SK-N-SH treated with all-trans-retinoic acid at 6 μM for 48 hours (cell line): ENCODE data around the gene FAM20A.
A peak's percentile ranks its signal among the peaks of the same experiment; 100 is the strongest.

Source experiments
- ATAC-seq: fragments of 200-7000 bp; cut with Tn5 transposase; 3 replicates; pipeline ENCODE4 v1.9.1; 2020; ENCODE audit warnings: mild to moderate bottlenecking, moderate library complexity
- ARNTL ChIP-seq: fragments of 450-650 bp; formaldehyde crosslinking; IDR thresholded peaks from 2 replicates; pipeline ENCODE4 v1.5.0; 2020; ENCODE audit warnings: low read depth, mild to moderate bottlenecking, moderate library complexity, borderline replicate concordance
- BACH2 ChIP-seq: fragments of 250-450 bp; sonication (Bioruptor Pico); IDR thresholded peaks from 2 replicates; pipeline ENCODE4 v1.9.0; 2021; ENCODE audit warnings: mild to moderate bottlenecking, borderline replicate concordance
- CSDC2 ChIP-seq: fragments of 250-450 bp; sonication (Bioruptor Pico); IDR thresholded peaks from 2 replicates; pipeline ENCODE4 v1.5.0; 2020; ENCODE audit warnings: mild to moderate bottlenecking, moderate library complexity
- ESRRG ChIP-seq: fragments of 250-450 bp; sonication (Bioruptor Pico); IDR thresholded peaks from 2 replicates; pipeline ENCODE4 v1.6.1; 2021; ENCODE audit warnings: mild to moderate bottlenecking
- GLIS3 ChIP-seq: fragments of 250-450 bp; sonication (Bioruptor Pico); IDR thresholded peaks from 2 replicates; pipeline ENCODE4 v1.5.0; 2020; ENCODE audit warnings: mild to moderate bottlenecking, moderate library complexity
- ISL1 ChIP-seq: fragments of 250-450 bp; sonication (Bioruptor Pico); IDR thresholded peaks from 2 replicates; pipeline ENCODE4 v2.1.2; 2022; ENCODE audit warnings: mild to moderate bottlenecking, moderate library complexity
- OSR1 ChIP-seq: fragments of 250-450 bp; sonication (Bioruptor Pico); IDR thresholded peaks from 2 replicates; pipeline ENCODE4 v1.8.0; 2022; ENCODE audit warnings: moderate library complexity, mild to moderate bottlenecking, inconsistent platforms
- PPARA ChIP-seq: fragments of 250-450 bp; sonication (Bioruptor Pico); IDR thresholded peaks from 2 replicates; pipeline ENCODE4 v1.5.0; 2020; ENCODE audit warnings: mild to moderate bottlenecking, borderline replicate concordance
- RARB ChIP-seq: fragments of 250-450 bp; sonication (Bioruptor Pico); IDR thresholded peaks from 2 replicates; pipeline ENCODE4 v1.8.0; 2021; ENCODE audit warnings: mild to moderate bottlenecking, moderate library complexity
- SNAI2 ChIP-seq: fragments of 250-450 bp; sonication (Bioruptor Pico); IDR thresholded peaks from 2 replicates; pipeline ENCODE4 v1.5.0; 2020; ENCODE audit warnings: mild to moderate bottlenecking, moderate library complexity
- TCF4 ChIP-seq: fragments of 250-450 bp; sonication (Bioruptor Pico); IDR thresholded peaks from 2 replicates; pipeline ENCODE4 v1.8.0; 2021; ENCODE audit warnings: mild to moderate bottlenecking, moderate library complexity, borderline replicate concordance
- TOX ChIP-seq: fragments of 250-450 bp; sonication (Bioruptor Pico); IDR thresholded peaks from 2 replicates; pipeline ENCODE4 v1.8.0; 2021; ENCODE audit warnings: mild to moderate bottlenecking, moderate library complexity, borderline replicate concordance
- ZC3H10 ChIP-seq: fragments of 250-450 bp; sonication (Bioruptor Pico); IDR thresholded peaks from 2 replicates; pipeline ENCODE4 v1.5.1; 2021; ENCODE audit warnings: mild to moderate bottlenecking, moderate library complexity
- ZFP3 ChIP-seq: fragments of 250-450 bp; sonication (Bioruptor Pico); IDR thresholded peaks from 2 replicates; pipeline ENCODE4 v1.5.0; 2020; ENCODE audit warnings: mild to moderate bottlenecking, moderate library complexity
- ZFP30 ChIP-seq: fragments of 450-650 bp; formaldehyde crosslinking; IDR thresholded peaks from 2 replicates; pipeline ENCODE4 v1.5.0; 2022; ENCODE audit warnings: mild to moderate bottlenecking, moderate library complexity
- ZNF565 ChIP-seq: fragments of 450-650 bp; formaldehyde crosslinking; conservative IDR thresholded peaks from 2 replicates; pipeline ENCODE4 v1.5.0; 2020; ENCODE audit warnings: low read depth, mild to moderate bottlenecking, moderate library complexity
- ZNF70 ChIP-seq: fragments of 450-650 bp; formaldehyde crosslinking; IDR thresholded peaks from 2 replicates; pipeline ENCODE4 v1.5.0; 2020; ENCODE audit warnings: mild to moderate bottlenecking, moderate library complexity
- TF ChIP-seq, protein P1 (sequence below): fragments of 250-450 bp; sonication (Bioruptor Pico); IDR thresholded peaks from 2 replicates; pipeline ENCODE4 v1.5.0; 2020; ENCODE audit warnings: mild to moderate bottlenecking, moderate library complexity
- TF ChIP-seq, protein P2 (sequence below): fragments of 250-450 bp; sonication (Bioruptor Pico); IDR thresholded peaks from 2 replicates; pipeline ENCODE4 v1.5.1; 2021; ENCODE audit warnings: mild to moderate bottlenecking, moderate library complexity
- TF ChIP-seq, protein P3 (sequence below): fragments of 250-450 bp; sonication (Bioruptor Pico); IDR thresholded peaks from 2 replicates; pipeline ENCODE4 v1.8.0; 2020; ENCODE audit warnings: mild to moderate bottlenecking, moderate library complexity, borderline replicate concordance
- TF ChIP-seq, protein P4 (sequence below): fragments of 250-450 bp; sonication (Bioruptor Pico); IDR thresholded peaks from 2 replicates; pipeline ENCODE4 v1.5.1; 2020; ENCODE audit warnings: low read depth, mild to moderate bottlenecking, moderate library complexity

Gene FAM20A

DNA sequence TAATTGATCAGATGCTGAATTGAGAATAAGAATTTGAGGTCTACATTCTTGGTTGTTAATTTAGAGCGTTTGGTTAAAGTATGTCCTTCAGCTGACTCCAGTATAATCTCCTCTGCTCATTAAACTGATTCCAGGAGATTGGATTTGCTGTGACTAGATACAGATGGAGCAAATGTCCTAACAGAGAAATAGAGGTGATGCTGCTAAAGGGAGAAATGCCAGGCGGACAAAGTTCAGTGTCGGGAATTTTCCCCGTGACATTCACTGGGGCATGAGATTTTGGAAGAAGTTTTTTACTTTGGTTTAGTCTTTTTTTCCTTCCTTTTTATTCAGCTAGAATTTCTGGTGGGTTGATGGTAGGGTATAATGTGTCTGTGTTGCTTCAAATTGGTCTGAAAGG lies 69.9 kb downstream of the FAM20A start:
- no peak for ATAC-seq
- TF ChIP-seq PPARA, result no peak
- no peak for TF ChIP-seq ARNTL (CRISPR knock-in tag)
- no peak for TF ChIP-seq CSDC2
- no peak for TF ChIP-seq SNAI2 (CRISPR knock-in tag)
- no peak for TF ChIP-seq ISL1 (CRISPR knock-in tag)
- TF ChIP-seq RARB (CRISPR knock-in tag), result no peak
- no peak for TF ChIP-seq ZC3H10
- TF ChIP-seq GLIS3 (CRISPR knock-in tag), result no peak
- no peak for TF ChIP-seq OSR1 (CRISPR knock-in tag)
- no peak for TF ChIP-seq BACH2 (CRISPR knock-in tag)

DNA sequence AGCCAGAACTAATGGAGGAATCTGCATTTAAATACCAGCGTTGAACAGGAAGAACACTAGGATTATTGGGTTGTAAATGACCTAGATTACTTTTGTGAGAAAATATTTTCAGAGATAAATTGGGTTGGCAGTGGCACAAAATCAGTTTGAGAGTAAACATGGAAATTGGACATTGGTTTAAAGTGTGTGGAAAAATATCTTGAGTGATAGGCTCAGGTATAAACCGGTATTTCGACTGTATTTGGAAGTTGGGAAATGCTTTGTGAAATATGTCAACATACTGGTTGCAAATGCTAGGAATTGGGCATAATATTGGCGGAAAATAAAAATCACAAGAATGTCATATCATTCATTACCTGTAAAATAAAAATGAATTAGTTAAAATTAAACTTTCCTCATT lies 73.9 kb downstream of the FAM20A start:
- TF ChIP-seq CSDC2 (no peak), PPARA (no peak), ZFP30 (CRISPR knock-in tag) (no peak)
- ATAC-seq, result no peak

DNA sequence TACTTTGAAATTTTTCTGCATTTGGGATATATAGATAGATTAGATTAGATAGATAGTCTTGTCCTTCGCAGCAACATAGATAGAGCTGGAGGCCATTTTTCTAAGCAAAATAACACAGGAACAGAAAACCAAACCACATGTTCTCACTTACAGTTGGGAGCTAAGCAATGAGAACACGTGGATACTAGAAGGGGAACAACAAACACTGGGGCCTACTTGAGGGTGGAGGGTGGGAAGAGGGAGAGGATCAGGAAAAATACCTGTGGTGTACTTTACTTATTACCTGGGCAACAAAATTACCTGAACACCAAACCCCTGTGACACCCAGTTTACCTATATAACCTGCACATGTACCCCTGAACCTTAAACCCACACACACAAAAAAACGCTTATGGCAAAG lies 74.6 kb downstream of the FAM20A start:
- no peak for ATAC-seq
- TF ChIP-seq BACH2 (CRISPR knock-in tag) (no peak), GLIS3 (CRISPR knock-in tag) (no peak), TOX (no peak), CSDC2 (no peak), TCF4 (CRISPR knock-in tag) (no peak), ZNF565 (CRISPR knock-in tag) (no peak), ZNF70 (no peak), PPARA (no peak), ZFP30 (CRISPR knock-in tag) (no peak), ESRRG (CRISPR knock-in tag) (no peak), ISL1 (CRISPR knock-in tag) (no peak), ZC3H10 (no peak), RARB (CRISPR knock-in tag) (no peak), OSR1 (CRISPR knock-in tag) (no peak)
- TF ChIP-seq, protein P1, sequence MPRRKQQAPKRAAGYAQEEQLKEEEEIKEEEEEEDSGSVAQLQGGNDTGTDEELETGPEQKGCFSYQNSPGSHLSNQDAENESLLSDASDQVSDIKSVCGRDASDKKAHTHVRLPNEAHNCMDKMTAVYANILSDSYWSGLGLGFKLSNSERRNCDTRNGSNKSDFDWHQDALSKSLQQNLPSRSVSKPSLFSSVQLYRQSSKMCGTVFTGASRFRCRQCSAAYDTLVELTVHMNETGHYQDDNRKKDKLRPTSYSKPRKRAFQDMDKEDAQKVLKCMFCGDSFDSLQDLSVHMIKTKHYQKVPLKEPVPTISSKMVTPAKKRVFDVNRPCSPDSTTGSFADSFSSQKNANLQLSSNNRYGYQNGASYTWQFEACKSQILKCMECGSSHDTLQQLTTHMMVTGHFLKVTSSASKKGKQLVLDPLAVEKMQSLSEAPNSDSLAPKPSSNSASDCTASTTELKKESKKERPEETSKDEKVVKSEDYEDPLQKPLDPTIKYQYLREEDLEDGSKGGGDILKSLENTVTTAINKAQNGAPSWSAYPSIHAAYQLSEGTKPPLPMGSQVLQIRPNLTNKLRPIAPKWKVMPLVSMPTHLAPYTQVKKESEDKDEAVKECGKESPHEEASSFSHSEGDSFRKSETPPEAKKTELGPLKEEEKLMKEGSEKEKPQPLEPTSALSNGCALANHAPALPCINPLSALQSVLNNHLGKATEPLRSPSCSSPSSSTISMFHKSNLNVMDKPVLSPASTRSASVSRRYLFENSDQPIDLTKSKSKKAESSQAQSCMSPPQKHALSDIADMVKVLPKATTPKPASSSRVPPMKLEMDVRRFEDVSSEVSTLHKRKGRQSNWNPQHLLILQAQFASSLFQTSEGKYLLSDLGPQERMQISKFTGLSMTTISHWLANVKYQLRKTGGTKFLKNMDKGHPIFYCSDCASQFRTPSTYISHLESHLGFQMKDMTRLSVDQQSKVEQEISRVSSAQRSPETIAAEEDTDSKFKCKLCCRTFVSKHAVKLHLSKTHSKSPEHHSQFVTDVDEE (CRISPR knock-in tag), result no peak
- TF ChIP-seq, protein P2, sequence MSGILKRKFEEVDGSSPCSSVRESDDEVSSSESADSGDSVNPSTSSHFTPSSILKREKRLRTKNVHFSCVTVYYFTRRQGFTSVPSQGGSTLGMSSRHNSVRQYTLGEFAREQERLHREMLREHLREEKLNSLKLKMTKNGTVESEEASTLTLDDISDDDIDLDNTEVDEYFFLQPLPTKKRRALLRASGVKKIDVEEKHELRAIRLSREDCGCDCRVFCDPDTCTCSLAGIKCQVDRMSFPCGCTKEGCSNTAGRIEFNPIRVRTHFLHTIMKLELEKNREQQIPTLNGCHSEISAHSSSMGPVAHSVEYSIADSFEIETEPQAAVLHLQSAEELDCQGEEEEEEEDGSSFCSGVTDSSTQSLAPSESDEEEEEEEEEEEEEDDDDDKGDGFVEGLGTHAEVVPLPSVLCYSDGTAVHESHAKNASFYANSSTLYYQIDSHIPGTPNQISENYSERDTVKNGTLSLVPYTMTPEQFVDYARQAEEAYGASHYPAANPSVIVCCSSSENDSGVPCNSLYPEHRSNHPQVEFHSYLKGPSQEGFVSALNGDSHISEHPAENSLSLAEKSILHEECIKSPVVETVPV, result no peak
- TF ChIP-seq, protein P3, sequence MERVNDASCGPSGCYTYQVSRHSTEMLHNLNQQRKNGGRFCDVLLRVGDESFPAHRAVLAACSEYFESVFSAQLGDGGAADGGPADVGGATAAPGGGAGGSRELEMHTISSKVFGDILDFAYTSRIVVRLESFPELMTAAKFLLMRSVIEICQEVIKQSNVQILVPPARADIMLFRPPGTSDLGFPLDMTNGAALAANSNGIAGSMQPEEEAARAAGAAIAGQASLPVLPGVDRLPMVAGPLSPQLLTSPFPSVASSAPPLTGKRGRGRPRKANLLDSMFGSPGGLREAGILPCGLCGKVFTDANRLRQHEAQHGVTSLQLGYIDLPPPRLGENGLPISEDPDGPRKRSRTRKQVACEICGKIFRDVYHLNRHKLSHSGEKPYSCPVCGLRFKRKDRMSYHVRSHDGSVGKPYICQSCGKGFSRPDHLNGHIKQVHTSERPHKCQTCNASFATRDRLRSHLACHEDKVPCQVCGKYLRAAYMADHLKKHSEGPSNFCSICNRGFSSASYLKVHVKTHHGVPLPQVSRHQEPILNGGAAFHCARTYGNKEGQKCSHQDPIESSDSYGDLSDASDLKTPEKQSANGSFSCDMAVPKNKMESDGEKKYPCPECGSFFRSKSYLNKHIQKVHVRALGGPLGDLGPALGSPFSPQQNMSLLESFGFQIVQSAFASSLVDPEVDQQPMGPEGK, result no peak

DNA sequence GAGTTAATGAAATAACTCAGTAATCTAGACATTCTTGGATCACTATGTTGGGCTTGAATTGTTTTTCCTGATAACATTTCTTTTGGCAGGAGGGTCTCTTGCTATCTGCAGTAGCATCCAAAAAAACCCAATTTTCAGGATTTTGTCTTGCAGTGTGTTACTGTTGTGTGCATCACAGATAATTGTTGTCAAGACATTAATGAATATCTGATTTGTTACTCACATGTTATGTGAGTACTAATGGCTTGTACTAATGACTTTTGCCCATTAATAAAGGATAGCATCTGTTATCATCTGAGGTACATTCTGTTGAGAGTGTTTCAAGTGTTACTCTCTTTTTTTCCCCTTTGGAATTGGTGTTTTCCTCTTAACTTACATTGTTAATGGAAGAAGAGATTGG lies 78.9 kb downstream of the FAM20A start:
- ATAC-seq, result no peak; the same call in 1 of the 3 replicates
- TF ChIP-seq, protein P4, sequence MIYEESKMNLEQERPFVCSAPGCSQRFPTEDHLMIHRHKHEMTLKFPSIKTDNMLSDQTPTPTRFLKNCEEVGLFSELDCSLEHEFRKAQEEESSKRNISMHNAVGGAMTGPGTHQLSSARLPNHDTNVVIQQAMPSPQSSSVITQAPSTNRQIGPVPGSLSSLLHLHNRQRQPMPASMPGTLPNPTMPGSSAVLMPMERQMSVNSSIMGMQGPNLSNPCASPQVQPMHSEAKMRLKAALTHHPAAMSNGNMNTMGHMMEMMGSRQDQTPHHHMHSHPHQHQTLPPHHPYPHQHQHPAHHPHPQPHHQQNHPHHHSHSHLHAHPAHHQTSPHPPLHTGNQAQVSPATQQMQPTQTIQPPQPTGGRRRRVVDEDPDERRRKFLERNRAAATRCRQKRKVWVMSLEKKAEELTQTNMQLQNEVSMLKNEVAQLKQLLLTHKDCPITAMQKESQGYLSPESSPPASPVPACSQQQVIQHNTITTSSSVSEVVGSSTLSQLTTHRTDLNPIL (CRISPR knock-in tag), result peak; percentile 74
- TF ChIP-seq ISL1 (CRISPR knock-in tag), result peak; percentile 99
- TF ChIP-seq, protein P3, result no peak; the same call in 1 of the 2 replicates
- no peak for TF ChIP-seq ZC3H10
- peak; percentile 46; the same call in 1 of the 2 replicates for TF ChIP-seq ZFP30 (CRISPR knock-in tag)
- 0 out of 2 replicates have a peak, but pooled peaks have one; percentile 12 for TF ChIP-seq GLIS3 (CRISPR knock-in tag)
- TF ChIP-seq ESRRG (CRISPR knock-in tag), result peak; percentile 89
- TF ChIP-seq, protein P2, result peak; percentile 93
- TF ChIP-seq ZFP3 (CRISPR knock-in tag), result peak; percentile 74; the same call in 1 of the 2 replicates
- no peak for TF ChIP-seq OSR1 (CRISPR knock-in tag)
- TF ChIP-seq BACH2 (CRISPR knock-in tag), result no peak
- TF ChIP-seq, protein P1 (CRISPR knock-in tag), result peak; percentile 44; the same call in 1 of the 2 replicates
- 0 out of 2 replicates have a peak, but pooled peaks have one; percentile 35 for TF ChIP-seq ZNF70
- peak; percentile 51 for TF ChIP-seq TCF4 (CRISPR knock-in tag)
- TF ChIP-seq PPARA, result 0 out of 2 replicates have a peak, but pooled peaks have one; percentile 10
